Activated naive CD4-positive, alpha-beta T cell treated with anti-CD3 and anti-CD28 coated beads, Interleukin-2, amount 10 ng/mL, durations not matched to agents 7 days and 5 days (primary cell): ENCODE results near the gene FAU.

ENCODE experiments used
- CTCF ChIA-PET: fragments of 350-600 bp; sonication (Branson Sonifier 250); formaldehyde crosslinking; loops from one replicate; lab custom pipeline; 2021; ENCODE audit warnings: antibody characterized with exemption; lab: Charles Lee
- DNase-seq: peaks from one replicate; pipeline ENCODE4 v3.0.0-alpha.2; 2020
- H3K27ac Mint-ChIP-seq: one replicate; pipeline ENCODE4 v1.8.0; 2021; ENCODE audit warnings: mild to moderate bottlenecking, moderate library complexity, mixed read lengths
- H3K27me3 Mint-ChIP-seq: one replicate; pipeline ENCODE4 v1.8.0; 2021; ENCODE audit warnings: mild to moderate bottlenecking, mixed read lengths
- H3K36me3 Mint-ChIP-seq: one replicate; pipeline ENCODE4 v1.8.0; 2021; ENCODE audit warnings: mixed read lengths
- H3K4me1 Mint-ChIP-seq: one replicate; pipeline ENCODE4 v1.8.0; 2021; ENCODE audit warnings: mixed read lengths
- H3K4me3 Mint-ChIP-seq: one replicate; pipeline ENCODE4 v1.8.0; 2021; ENCODE audit warnings: mild to moderate bottlenecking, moderate library complexity, mixed read lengths
- H3K9me3 Mint-ChIP-seq: one replicate; pipeline ENCODE4 v1.8.0; 2021; ENCODE audit warnings: mixed read lengths

Gene FAU

GRCh38 chr11:65102142-65103095, 19.5 kb downstream of the FAU start:
- Mint-ChIP-seq H3K4me3 (no peak overlapping the region), H3K27ac (no peak overlapping the region), H3K36me3 (peaks cover 25% of the 10 kb centered on the region), H3K9me3 (no peaks in the 10 kb centered on the region), H3K27me3 (no peaks in the 10 kb centered on the region), H3K4me1 (peaks cover 22% of the 10 kb centered on the region)
- no peak for DNase-seq
- CTCF ChIA-PET: interaction anchor here (0.7 to 1.2 kb wide), 3 partner anchors 8 to 255 kb away, joined by 3 to 8 read pairs (median 3); no protein-coding TSS in a partner anchor

DNA sequence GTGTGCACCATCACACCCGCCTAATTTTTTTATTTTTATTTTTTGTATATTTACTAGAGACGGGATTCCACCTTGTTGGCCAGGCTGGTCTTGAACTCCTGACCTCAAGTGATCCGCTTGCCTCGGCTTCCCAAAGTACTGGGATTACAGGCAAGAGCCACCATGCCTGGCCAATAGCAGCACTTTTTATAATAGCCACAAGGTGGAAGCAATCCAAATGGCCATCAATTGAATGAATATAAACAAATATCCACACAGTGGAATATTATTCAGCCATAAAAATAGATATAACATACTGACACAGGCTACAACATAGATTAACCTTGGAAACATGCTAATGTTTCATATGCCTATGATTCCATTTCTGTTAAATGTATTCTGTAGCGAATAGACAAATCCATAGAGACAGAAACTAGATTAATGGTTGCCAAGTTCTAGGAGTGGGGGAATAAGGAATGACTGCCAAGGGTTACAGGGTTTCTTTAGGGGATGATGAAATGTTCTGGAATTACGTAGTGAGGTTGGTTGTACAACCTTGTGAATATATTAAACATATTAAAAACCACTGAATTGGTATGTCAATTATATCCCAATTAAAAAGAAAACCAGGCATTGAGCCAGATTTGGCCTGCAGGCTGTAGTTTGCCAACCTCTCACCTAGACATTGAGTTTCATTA, 21.1 kb downstream of the FAU start:
- peaks cover 19% of the 10 kb centered on the region for H3K36me3 Mint-ChIP-seq
- H3K4me3 Mint-ChIP-seq: no peak overlapping the region
- CTCF ChIA-PET: interaction anchor here (1.2 to 5.0 kb wide), 2 partner anchors 9 to 10 kb away, joined by 8 to 60 read pairs; partner anchors contain the start of gene TM7SF2
- no peaks in the 10 kb centered on the region for H3K9me3 Mint-ChIP-seq
- H3K27ac Mint-ChIP-seq: peak overlapping the region; percentile 28
- no peak for DNase-seq
- peaks cover 28% of the 10 kb centered on the region for H3K4me1 Mint-ChIP-seq
- no peaks in the 10 kb centered on the region for H3K27me3 Mint-ChIP-seq

GRCh38 chr11:65096926-65097325, 25.0 kb downstream of the FAU start:
- Mint-ChIP-seq H3K27me3 (no peaks in the 10 kb centered on the region), H3K4me3 (peak overlapping the region; percentile 92), H3K4me1 (peaks cover 22% of the 10 kb centered on the region), H3K27ac (peak overlapping the region; percentile 98), H3K9me3 (no peaks in the 10 kb centered on the region), H3K36me3 (peaks cover 8% of the 10 kb centered on the region)
- CTCF ChIA-PET: interaction anchor here (1.7 to 5.0 kb wide), 3 partner anchors 14 to 83 kb away, joined by 7 to 60 read pairs (median 11); partner anchors contain the start of genes ARL2, TM7SF2 and ZNHIT2
- DNase-seq: no peak

DNA sequence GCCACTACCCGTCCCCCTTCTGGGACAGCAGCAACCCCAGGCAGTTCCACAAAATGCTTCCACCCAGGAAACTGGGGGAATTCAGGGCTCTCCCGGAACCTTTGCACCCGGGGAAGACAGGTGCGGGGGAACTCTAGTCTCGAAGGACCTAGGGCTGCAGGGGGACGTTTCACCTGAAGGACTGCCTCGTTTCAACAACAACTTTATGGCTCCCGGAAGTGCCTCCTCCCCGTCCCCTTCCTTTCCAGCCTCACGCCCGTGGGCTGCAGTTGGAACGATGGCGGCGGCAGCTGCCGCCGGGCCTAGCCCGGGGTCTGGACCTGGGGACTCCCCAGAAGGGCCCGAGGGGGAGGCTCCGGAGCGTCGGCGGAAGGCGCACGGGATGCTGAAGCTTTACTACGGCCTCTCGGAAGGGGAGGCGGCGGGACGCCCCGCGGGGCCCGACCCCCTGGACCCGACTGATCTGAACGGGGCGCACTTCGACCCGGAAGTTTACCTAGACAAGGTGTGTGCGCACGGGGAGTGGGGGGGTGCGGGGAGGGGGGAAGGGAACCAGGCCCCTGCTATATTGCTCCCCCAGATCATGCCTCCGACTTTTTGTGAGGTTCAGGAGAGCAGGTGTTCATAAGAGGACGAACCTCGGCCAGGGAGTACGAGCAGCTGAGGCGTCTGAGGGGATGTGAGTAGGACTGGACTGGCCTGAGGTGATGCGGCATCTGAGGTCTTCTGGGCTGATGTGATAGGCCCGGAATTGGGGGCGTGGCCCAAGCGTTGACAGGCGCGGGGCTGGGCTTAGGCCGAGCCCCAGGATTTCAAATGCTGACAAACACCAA, 25.7 kb downstream of the FAU start, which contains the start of gene VPS51:
TSS of gene VPS51 (plus strand) at position 241 of the 833 bp plus-strand sequence. CDS start at position 278, 37 bp downstream.
- Mint-ChIP-seq H3K9me3 (no peaks in the 10 kb centered on the region), H3K4me3 (peak within 1 kb of the TSS; percentile 92), H3K36me3 (peaks cover 8% of the 10 kb centered on the region), H3K27me3 (no peaks in the 10 kb centered on the region), H3K4me1 (peaks cover 22% of the 10 kb centered on the region), H3K27ac (peak within 1 kb of the TSS; percentile 98)
- CTCF ChIA-PET: interaction anchor here (1.7 to 5.0 kb wide), 2 partner anchors 15 to 82 kb away, joined by 7 to 60 read pairs; partner anchors contain the start of genes ARL2 and TM7SF2
- peak; percentile 93 for DNase-seq

- H3K36me3 Mint-ChIP-seq: peaks cover 8% of the 10 kb centered on the region
- peaks cover 22% of the 10 kb centered on the region for H3K4me1 Mint-ChIP-seq
- peak overlapping the region; percentile 98 for H3K27ac Mint-ChIP-seq
- DNase-seq: no peak
- CTCF ChIA-PET: interaction anchor here (1.0 to 5.0 kb wide), 4 partner anchors 10 to 18 kb away, joined by 4 to 60 read pairs (median 6); partner anchors contain the start of gene TM7SF2
- no peaks in the 10 kb centered on the region for H3K27me3 Mint-ChIP-seq
- no peaks in the 10 kb centered on the region for H3K9me3 Mint-ChIP-seq
- peak overlapping the region; percentile 92 for H3K4me3 Mint-ChIP-seq
These were observed 26.5 kb downstream of the FAU start for GRCh38 chr11:65095427-65095826.

GRCh38 chr11:65090628-65091027, 31.3 kb downstream of the FAU start:
- CTCF ChIA-PET: interaction anchor here (1.1 kb wide), 1 partner anchor 20 kb away, joined by 4 read pairs; no protein-coding TSS in a partner anchor
- no peaks in the 10 kb centered on the region for H3K9me3 Mint-ChIP-seq
- H3K27me3 Mint-ChIP-seq: no peaks in the 10 kb centered on the region
- H3K4me1 Mint-ChIP-seq: peaks cover 8% of the 10 kb centered on the region
- no peak for DNase-seq
- no peak overlapping the region for H3K4me3 Mint-ChIP-seq
- H3K27ac Mint-ChIP-seq: no peak overlapping the region
- peaks cover 17% of the 10 kb centered on the region for H3K36me3 Mint-ChIP-seq

DNA sequence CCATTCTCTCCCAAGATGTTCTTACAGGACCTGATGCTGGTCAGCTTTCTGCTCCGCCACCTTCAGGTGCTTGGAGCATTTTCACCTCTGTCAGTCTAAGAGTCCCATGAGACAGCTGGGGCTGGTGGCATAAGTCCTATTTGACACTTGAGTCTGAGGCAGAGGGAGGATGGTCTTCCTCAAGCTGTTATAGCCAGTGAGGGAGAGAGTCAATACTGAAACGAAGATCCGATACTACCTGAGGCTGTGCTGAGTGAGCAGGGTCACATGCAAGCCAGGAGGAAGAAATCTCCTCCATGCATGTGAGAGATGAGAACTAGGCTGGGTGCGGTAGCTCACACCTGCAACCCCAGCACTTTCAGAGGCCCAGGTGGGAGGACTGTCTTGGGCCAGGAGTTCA, 32.3 kb downstream of the FAU start:
- Mint-ChIP-seq H3K4me3 (no peak overlapping the region), H3K4me1 (peaks cover 15% of the 10 kb centered on the region), H3K9me3 (no peaks in the 10 kb centered on the region), H3K27me3 (no peaks in the 10 kb centered on the region), H3K36me3 (peaks cover 22% of the 10 kb centered on the region), H3K27ac (no peak overlapping the region)
- CTCF ChIA-PET: interaction anchor here (0.6 to 1.3 kb wide), 2 partner anchors 21 to 75 kb away, joined by 3 read pairs; no protein-coding TSS in a partner anchor
- no peak for DNase-seq

DNA sequence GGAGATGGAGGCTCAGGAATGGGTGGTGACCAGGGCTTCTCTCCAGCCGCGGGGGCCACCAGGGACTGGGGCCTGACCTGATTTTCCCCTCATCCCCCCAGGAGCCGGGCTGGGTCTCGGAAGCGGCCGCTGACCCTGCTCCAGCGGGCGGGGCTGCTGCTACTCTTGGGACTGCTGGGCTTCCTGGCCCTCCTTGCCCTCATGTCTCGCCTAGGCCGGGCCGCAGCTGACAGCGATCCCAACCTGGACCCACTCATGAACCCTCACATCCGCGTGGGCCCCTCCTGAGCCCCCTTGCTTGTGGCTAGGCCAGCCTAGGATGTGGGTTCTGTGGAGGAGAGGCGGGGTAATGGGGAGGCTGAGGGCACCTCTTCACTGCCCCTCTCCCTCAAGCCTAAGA, 34.1 kb downstream of the FAU start:
- H3K9me3 Mint-ChIP-seq: no peaks in the 10 kb centered on the region
- CTCF ChIA-PET: interaction anchor here (0.8 kb wide), 1 partner anchor 23 kb away, joined by 3 read pairs; no protein-coding TSS in a partner anchor
- no peak for DNase-seq
- no peak overlapping the region for H3K4me3 Mint-ChIP-seq
- H3K27me3 Mint-ChIP-seq: peaks cover 12% of the 10 kb centered on the region
- peaks cover 39% of the 10 kb centered on the region for H3K36me3 Mint-ChIP-seq
- no peak overlapping the region for H3K27ac Mint-ChIP-seq
- H3K4me1 Mint-ChIP-seq: peaks cover 28% of the 10 kb centered on the region

- H3K4me3 Mint-ChIP-seq: no peak overlapping the region
- no peak for DNase-seq
- H3K9me3 Mint-ChIP-seq: no peaks in the 10 kb centered on the region
- CTCF ChIA-PET: no interaction called here
- H3K36me3 Mint-ChIP-seq: peaks cover 43% of the 10 kb centered on the region
- no peak overlapping the region for H3K27ac Mint-ChIP-seq
- peaks cover 34% of the 10 kb centered on the region for H3K4me1 Mint-ChIP-seq
- peaks cover 12% of the 10 kb centered on the region for H3K27me3 Mint-ChIP-seq
These were observed 34.7 kb downstream of the FAU start for GRCh38 chr11:65087216-65087615.

DNA sequence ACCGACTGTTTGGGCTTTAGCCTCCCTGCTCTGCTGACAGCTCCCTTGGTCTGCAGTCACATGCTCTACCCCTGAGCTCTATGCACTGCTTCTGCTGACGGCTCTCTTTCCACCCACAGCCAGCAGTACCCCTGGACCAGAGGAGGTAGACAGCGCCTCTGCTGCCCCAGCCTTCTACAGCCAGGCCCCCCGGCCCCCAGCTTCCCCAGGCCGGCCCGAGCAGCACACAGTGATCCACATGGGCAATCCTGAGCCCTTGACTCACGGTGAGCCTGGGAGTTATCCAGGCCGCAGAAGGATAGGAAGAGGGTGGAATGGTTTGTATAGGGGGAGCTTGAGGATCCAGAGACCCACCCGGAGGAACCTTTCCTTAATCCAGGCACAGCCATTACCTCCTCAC, 35.1 kb downstream of the FAU start:
- CTCF ChIA-PET: no interaction called here
- H3K4me3 Mint-ChIP-seq: no peak overlapping the region
- H3K36me3 Mint-ChIP-seq: peaks cover 46% of the 10 kb centered on the region
- no peak overlapping the region for H3K27ac Mint-ChIP-seq
- peaks cover 12% of the 10 kb centered on the region for H3K27me3 Mint-ChIP-seq
- H3K4me1 Mint-ChIP-seq: peaks cover 38% of the 10 kb centered on the region
- DNase-seq: no peak
- H3K9me3 Mint-ChIP-seq: no peaks in the 10 kb centered on the region

DNA sequence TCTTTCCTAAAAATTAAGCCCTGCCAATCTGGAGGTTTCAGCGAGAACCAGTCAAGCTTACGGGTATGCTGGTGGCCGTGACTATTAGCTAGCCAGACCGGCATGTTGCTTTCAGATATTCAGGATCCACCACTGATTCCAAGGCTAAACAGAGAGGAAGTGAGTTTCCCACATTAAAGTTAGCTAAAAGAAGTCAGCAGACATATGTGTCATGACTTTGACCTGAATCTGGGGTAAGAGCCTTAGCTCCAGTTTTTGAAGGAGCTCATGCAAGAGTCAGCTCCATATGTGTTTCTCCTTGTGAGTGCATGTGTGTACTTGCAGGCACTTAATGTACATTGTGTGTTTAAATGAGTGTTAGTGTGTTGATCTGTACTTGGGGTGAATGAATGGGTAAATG, 36.5 kb downstream of the FAU start:
- Mint-ChIP-seq H3K4me1 (peaks cover 50% of the 10 kb centered on the region), H3K4me3 (peak overlapping the region; percentile 97), H3K27ac (peak overlapping the region; percentile 96), H3K36me3 (peaks cover 55% of the 10 kb centered on the region), H3K9me3 (no peaks in the 10 kb centered on the region), H3K27me3 (peaks cover 12% of the 10 kb centered on the region)
- CTCF ChIA-PET: interaction anchor here (0.8 to 1.7 kb wide), 3 partner anchors 9 to 27 kb away, joined by 3 to 6 read pairs (median 4); no protein-coding TSS in a partner anchor
- no peak for DNase-seq

DNA sequence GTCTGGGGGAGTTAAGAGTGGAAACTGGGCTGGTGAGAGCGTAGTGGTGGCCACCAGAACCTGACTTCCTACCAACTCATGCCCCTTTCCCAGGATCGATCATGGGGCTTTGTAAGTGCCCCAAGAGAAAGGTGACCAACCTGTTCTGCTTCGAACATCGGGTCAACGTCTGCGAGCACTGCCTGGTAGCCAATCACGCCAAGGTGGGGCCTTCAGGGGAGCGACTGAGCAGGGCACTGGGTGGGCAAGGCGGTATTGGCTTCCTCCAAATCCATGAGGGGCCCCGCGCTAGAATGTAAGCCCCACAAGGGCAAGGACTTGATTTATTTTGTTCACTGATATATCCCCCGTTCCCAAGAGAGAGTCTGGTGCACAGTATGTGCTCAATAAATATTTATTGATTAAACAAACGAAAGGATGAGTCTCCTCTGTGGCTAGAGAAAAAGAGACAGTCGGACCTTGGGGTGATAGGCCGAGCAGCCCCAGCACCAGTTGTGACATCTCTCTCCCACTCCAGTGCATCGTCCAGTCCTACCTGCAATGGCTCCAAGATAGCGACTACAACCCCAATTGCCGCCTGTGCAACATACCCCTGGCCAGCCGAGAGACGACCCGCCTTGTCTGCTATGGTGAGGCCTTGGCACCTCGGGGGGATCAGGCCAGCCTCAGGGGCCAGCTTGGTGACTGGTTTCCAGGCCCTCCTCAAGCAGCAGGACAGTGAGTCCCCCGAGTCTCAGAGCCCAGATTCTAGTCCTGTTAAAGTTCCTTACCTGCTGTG, 37.1 kb downstream of the FAU start:
- H3K27ac Mint-ChIP-seq: peak overlapping the region; percentile 96
- peak; percentile 24 for DNase-seq
- peak overlapping the region; percentile 97 for H3K4me3 Mint-ChIP-seq
- H3K9me3 Mint-ChIP-seq: no peaks in the 10 kb centered on the region
- H3K4me1 Mint-ChIP-seq: peaks cover 55% of the 10 kb centered on the region
- peaks cover 12% of the 10 kb centered on the region for H3K27me3 Mint-ChIP-seq
- CTCF ChIA-PET: interaction anchor here (0.8 to 1.7 kb wide), 3 partner anchors 10 to 28 kb away, joined by 3 to 6 read pairs (median 4); no protein-coding TSS in a partner anchor
- H3K36me3 Mint-ChIP-seq: peaks cover 57% of the 10 kb centered on the region
